ENCODE measurements around the gene POU3F1.

- no peak for TF ChIP-seq CTCF (IDR thresholded peaks at IDR 0.05)
- TF ChIP-seq EZH2 (IDR thresholded peaks at IDR 0.05; ENCODE audit: borderline replicate concordance, insufficient read depth, low read depth, low read length, poor library complexity, severe bottlenecking), result no peak
These were observed 26.2 kb downstream of the POU3F1 start for GRCh38 chr1:38020396-38020795.

All from B cell (primary cell).